Neural crest cell (in vitro differentiated cells): Measurements from ENCODE around the gene AADAT. TPM values are rescaled to one million over a fixed set of nuclear protein-coding genes. Genes with fewer than 3 reads are reported as not detected.
A peak's percentile ranks its signal among the peaks of the same experiment; 100 is the strongest.
"Not testable (repeated sequence)": the region's sequence is repeated elsewhere in the genome, so short reads cannot be mapped to it uniquely, and the experiment has no call there.

Experiments
- DNase-seq: peaks from one replicate; pipeline ENCODE4 v3.0.0; 2021; ENCODE audit warnings: low read depth, mixed read lengths, low spot score
- H3K27ac Mint-ChIP-seq: one replicate; pipeline ENCODE4 v1.8.0; 2021; ENCODE audit warnings: mild to moderate bottlenecking, mixed read lengths; ENCODE audit not compliant: unreplicated experiment
- H3K27me3 Mint-ChIP-seq: 2 replicates; pipeline ENCODE4 v1.8.0; 2021; ENCODE audit warnings: low read depth, mild to moderate bottlenecking, mixed read lengths
- H3K36me3 Mint-ChIP-seq: 2 replicates; pipeline ENCODE4 v1.8.0; 2021; ENCODE audit warnings: low read depth, mild to moderate bottlenecking, mixed read lengths
- H3K4me1 Mint-ChIP-seq: 2 replicates; pipeline ENCODE4 v1.8.0; 2021; ENCODE audit warnings: mixed read lengths
- H3K4me3 Mint-ChIP-seq: one replicate; pipeline ENCODE4 v1.8.0; 2021; ENCODE audit warnings: mild to moderate bottlenecking, mixed read lengths
- H3K9me3 Mint-ChIP-seq: 2 replicates; pipeline ENCODE4 v1.8.0; 2021; ENCODE audit warnings: mixed read lengths
- total RNA-seq: library from RNA; stranded (reverse); gene quantifications from 2 replicates; pipeline ENCODE4 v1.2.1, GENCODE V29; 2021
- TF ChIP-seq, protein P1 (sequence below): fragments of 200-600 bp; sonication (generic); conservative IDR thresholded peaks from 2 replicates; pipeline ENCODE4 v1.5.0; 2021; ENCODE audit warnings: antibody characterized with exemption, mild to moderate bottlenecking

AADAT gene
- total RNA-seq, 1 donor from 2014 or later, result 30.7 TPM

- Mint-ChIP-seq H3K4me1 (peaks cover 4% of the 10 kb centered on the region), H3K9me3 (peaks cover 11% of the 10 kb centered on the region), H3K4me3 (no peak overlapping the region), H3K27me3 (no peaks in the 10 kb centered on the region), H3K27ac (no peak overlapping the region), H3K36me3 (no peaks in the 10 kb centered on the region)
- TF ChIP-seq, protein P1, sequence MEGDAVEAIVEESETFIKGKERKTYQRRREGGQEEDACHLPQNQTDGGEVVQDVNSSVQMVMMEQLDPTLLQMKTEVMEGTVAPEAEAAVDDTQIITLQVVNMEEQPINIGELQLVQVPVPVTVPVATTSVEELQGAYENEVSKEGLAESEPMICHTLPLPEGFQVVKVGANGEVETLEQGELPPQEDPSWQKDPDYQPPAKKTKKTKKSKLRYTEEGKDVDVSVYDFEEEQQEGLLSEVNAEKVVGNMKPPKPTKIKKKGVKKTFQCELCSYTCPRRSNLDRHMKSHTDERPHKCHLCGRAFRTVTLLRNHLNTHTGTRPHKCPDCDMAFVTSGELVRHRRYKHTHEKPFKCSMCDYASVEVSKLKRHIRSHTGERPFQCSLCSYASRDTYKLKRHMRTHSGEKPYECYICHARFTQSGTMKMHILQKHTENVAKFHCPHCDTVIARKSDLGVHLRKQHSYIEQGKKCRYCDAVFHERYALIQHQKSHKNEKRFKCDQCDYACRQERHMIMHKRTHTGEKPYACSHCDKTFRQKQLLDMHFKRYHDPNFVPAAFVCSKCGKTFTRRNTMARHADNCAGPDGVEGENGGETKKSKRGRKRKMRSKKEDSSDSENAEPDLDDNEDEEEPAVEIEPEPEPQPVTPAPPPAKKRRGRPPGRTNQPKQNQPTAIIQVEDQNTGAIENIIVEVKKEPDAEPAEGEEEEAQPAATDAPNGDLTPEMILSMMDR, result no peak
- no peak for DNase-seq
Observed at GRCh38 chr4:170102426-170102825, 12.7 kb upstream of the AADAT start.

GRCh38 chr4:170098171-170098570 is 8.4 kb upstream of the AADAT start:
- not testable (repeated sequence) for H3K9me3 Mint-ChIP-seq, H3K27ac Mint-ChIP-seq, H3K27me3 Mint-ChIP-seq, H3K4me3 Mint-ChIP-seq, DNase-seq, H3K36me3 Mint-ChIP-seq
- peaks cover 10% of the 10 kb centered on the region for H3K4me1 Mint-ChIP-seq

- Mint-ChIP-seq H3K4me3 (no peak overlapping the region), H3K4me1 (peaks cover 10% of the 10 kb centered on the region), H3K36me3 (no peaks in the 10 kb centered on the region), H3K27me3 (no peaks in the 10 kb centered on the region), H3K27ac (no peak overlapping the region), H3K9me3 (peaks cover 7% of the 10 kb centered on the region)
- TF ChIP-seq, protein P1, result no peak
- no peak for DNase-seq
Observed at GRCh38 chr4:170097681-170098080, 7.9 kb upstream of the AADAT start.

GRCh38 chr4:170093973-170094535 is 4.3 kb upstream of the AADAT start:
- no peak for DNase-seq
- Mint-ChIP-seq H3K27me3 (no peaks in the 10 kb centered on the region), H3K27ac (no peak overlapping the region), H3K36me3 (peaks cover 6% of the 10 kb centered on the region), H3K4me3 (no peak overlapping the region), H3K4me1 (peaks cover 17% of the 10 kb centered on the region), H3K9me3 (peaks cover 7% of the 10 kb centered on the region)
- TF ChIP-seq, protein P1, result no peak

DNA sequence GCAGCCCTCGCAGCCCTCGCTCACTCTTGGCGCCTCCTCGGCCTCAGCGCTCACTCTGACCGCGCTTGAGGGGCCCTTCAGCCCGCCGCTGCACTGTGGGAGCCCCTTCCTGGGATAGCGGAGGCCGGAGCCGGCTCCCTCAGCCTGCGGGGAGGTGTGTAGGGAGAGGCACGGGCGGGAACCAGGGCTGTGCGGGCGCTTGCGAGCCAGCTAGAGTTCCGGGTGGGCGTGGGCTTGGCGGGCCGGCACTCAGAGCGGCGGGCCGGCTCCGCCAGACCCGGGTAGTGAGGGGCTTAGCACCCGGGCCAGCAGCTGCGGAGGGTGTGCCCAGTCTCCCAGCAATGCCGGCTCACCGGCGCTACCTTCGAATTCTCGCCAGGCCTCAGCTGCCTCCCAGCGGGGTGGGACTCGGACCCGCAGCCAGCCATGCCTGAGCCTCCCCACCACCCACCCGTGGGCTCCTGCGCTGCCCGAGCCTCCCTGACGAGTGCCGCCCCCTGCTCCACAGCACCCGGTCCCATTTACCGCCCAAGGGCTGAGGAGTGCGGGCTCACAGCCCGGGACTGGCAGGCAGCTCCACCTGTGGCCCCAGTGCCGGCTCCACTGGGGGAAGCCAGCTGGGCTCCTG is 1.4 kb upstream of the AADAT start:
- no peak overlapping the region for H3K4me3 Mint-ChIP-seq
- no peak overlapping the region for H3K27ac Mint-ChIP-seq
- TF ChIP-seq, protein P1, result no peak
- H3K36me3 Mint-ChIP-seq, result peaks cover 21% of the 10 kb centered on the region
- DNase-seq, result no peak
- H3K27me3 Mint-ChIP-seq, result no peaks in the 10 kb centered on the region
- H3K9me3 Mint-ChIP-seq, result no peaks in the 10 kb centered on the region
- peaks cover 40% of the 10 kb centered on the region for H3K4me1 Mint-ChIP-seq

- TF ChIP-seq, protein P1, result no peak
- Mint-ChIP-seq H3K9me3 (no peaks in the 10 kb centered on the region), H3K27me3 (no peaks in the 10 kb centered on the region), H3K4me3 (peak overlapping the region; percentile 92), H3K27ac (peak overlapping the region; percentile 96), H3K4me1 (peaks cover 44% of the 10 kb centered on the region), H3K36me3 (peaks cover 24% of the 10 kb centered on the region)
- DNase-seq, result no peak
Observed at GRCh38 chr4:170090352-170091052, 746 bp upstream of the AADAT start.
